Measurements from ENCODE around the gene KCNJ6. TPM values are rescaled to one million over a fixed set of nuclear protein-coding genes. Genes with fewer than 3 reads are reported as not detected.

Gene KCNJ6
- total and polyA plus RNA-seq, 2 of the 8 experiments (the other 6 are each of a cell fraction or from before 2014, with no cell fraction given): 0.51 to 1.2 TPM

DNA sequence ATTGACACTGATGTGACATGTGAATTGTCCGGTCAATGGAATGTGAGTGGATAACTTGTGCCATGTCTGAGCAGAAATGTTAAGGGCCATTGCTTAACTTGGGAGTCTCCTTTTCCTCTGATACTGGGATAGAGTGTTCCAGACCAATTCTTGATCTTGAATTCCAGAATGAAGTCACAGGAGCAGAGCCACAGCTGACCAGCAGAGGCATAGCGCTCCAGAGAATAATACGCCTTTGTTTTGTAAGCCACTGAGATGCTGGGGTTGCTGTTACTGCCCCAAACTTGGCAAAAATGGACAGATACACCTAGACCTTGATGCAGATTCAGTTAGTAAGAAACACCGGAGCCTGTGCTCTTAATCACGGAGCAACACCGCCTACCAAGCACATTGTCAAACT is 6.3 kb downstream of the KCNJ6 start:
- H2BK120ac ChIP-seq (replicated peaks; ENCODE audit: low read depth, low read length): no peak overlapping the region
- POLR2A ChIA-PET (ENCODE audit: partially characterized antibody): no interaction called here
- WGBS, 2 experiments (ENCODE audit: extremely low coverage in 1 of 2, insufficient coverage in 1 of 2, insufficient read length in 1 of 2, insufficient replicate concordance in 2 of 2, low coverage in 1 of 2, low lambda C conversion rate in 2 of 2, missing lambda C conversion rate in 1 of 2): 78% methylated on average over 6 of the region's 6 CpGs; no CpG with 5 or more reads in 1 of the 2 experiments
- TF ChIP-seq RFX5 (IDR thresholded peaks at IDR 0.05; ENCODE audit: borderline replicate concordance, low read depth, low read length): no peak
- no peak for TF ChIP-seq TBP (IDR thresholded peaks at IDR 0.05; ENCODE audit: low read depth, low read length)

More for the DNA sequence above, 6.3 kb downstream of the KCNJ6 start:
- Histone ChIP-seq H3K14ac (ENCODE audit: insufficient read length) (no peak overlapping the region), H4K5ac (ENCODE audit: insufficient read length, low read depth, low read length) (no peak overlapping the region), H3K4me2 (ENCODE audit: insufficient read depth in 1 of 2, low read depth in 2 of 2, low read length in 2 of 2) (no peak overlapping the region), H2AFZ (ENCODE audit: low read length) (no peak overlapping the region), H3K27ac (ENCODE audit: low read depth, low read length) (no peak overlapping the region), H3K4me1 (replicated peaks in 1 of 4; ENCODE audit: control insufficient read depth in 3 of 4, insufficient read depth in 4 of 4, low read length in 3 of 4) (peaks cover 0 to 7% (median 1%) of the 10 kb centered on the region in 4 experiments; a peak in 5 of 7 replicates), H3K4me3 (ENCODE audit: extremely low read depth in 1 of 4, insufficient read depth in 2 of 4, low read depth in 3 of 4, low read length in 4 of 4) (no peak overlapping the region), H4K91ac (replicated peaks; ENCODE audit: insufficient read length, low read length) (no peak overlapping the region), H3K56ac (replicated peaks; ENCODE audit: insufficient read length, low read depth, low read length) (no peak overlapping the region), H2AK5ac (ENCODE audit: low read depth, low read length) (no peak overlapping the region), H3K9ac (replicated peaks in 1 of 4; ENCODE audit: extremely low read depth in 1 of 4, low read depth in 3 of 4, low read length in 3 of 4) (no peak overlapping the region), H3K79me2 (ENCODE audit: control insufficient read depth in 1 of 2, insufficient read depth in 2 of 2, low read length in 2 of 2) (no peaks in the 10 kb centered on the region), H2BK5ac (ENCODE audit: low read depth, low read length) (no peak overlapping the region), H3K23ac (ENCODE audit: insufficient read length) (no peak overlapping the region), H2BK12ac (ENCODE audit: low read depth, low read length) (no peak overlapping the region), H2BK15ac (ENCODE audit: low read length) (no peak overlapping the region), H3K27me3 (replicated peaks in 1 of 4; ENCODE audit: control insufficient read depth in 3 of 4, extremely low read depth in 1 of 4, insufficient read depth in 3 of 4, low read length in 3 of 4) (peaks cover 6 to 7% (median 7%) of the 10 kb centered on the region in 4 experiments), H4K20me1 (replicated peaks in 1 of 2; ENCODE audit: control insufficient read depth in 1 of 2, insufficient read depth in 2 of 2, low read length in 2 of 2) (peaks cover 0 to 3% of the 10 kb centered on the region in 2 experiments), H3K18ac (ENCODE audit: extremely low read depth, low read length) (no peak overlapping the region), H3K79me1 (ENCODE audit: low read depth, low read length) (no peaks in the 10 kb centered on the region; the same call in 1 of the 2 replicates), H3K36me3 (ENCODE audit: control insufficient read depth in 2 of 4, insufficient read depth in 4 of 4, low read length in 3 of 4) (no peaks in the 10 kb centered on the region), H3K23me2 (ENCODE audit: low read depth, low read length) (peaks cover 2% of the 10 kb centered on the region; the same call in 1 of the 2 replicates), H2BK20ac (ENCODE audit: low read length) (no peak overlapping the region), H3K4ac (replicated peaks; ENCODE audit: insufficient read length, low read depth, low read length) (no peak overlapping the region), H4K8ac (ENCODE audit: extremely low read depth, insufficient read depth, low read length) (no peak overlapping the region), H3K9me3 (ENCODE audit: insufficient read depth in 2 of 2, low read depth in 1 of 2, low read length in 1 of 2) (no peaks in the 10 kb centered on the region)
- DNase-seq (ENCODE audit: low read depth in 1 of 2, low spot score in 2 of 2): no peak
- FAIRE-seq: no peak
- CTCF ChIA-PET (ENCODE audit: partially characterized antibody): no interaction called here
